Measurements from ENCODE around the gene MYO3A.

- TF ChIP-seq CTCF (IDR thresholded peaks at IDR 0.05), result no peak
- TF ChIP-seq POLR2A (IDR thresholded peaks at IDR 0.05), result no peak
Measured at GRCh38 chr10:26031300-26031699, 97.3 kb downstream of the MYO3A start.

Measured in prostate gland (tissue), 2 donors.